HG03060 (cell line): ENCODE measurements around the gene HAUS3.

Experiments
- ATAC-seq: cut with Tn5 transposase; IDR thresholded peaks from one replicate; pipeline ENCODE4 v1.9.1; 2021; ENCODE audit warnings: low read depth, moderate number of reproducible peaks; ENCODE audit not compliant: unreplicated experiment

Gene HAUS3

GRCh38 chr4:2254665-2255500 lies 13.0 kb upstream of the HAUS3 start:
- no peak for ATAC-seq

DNA sequence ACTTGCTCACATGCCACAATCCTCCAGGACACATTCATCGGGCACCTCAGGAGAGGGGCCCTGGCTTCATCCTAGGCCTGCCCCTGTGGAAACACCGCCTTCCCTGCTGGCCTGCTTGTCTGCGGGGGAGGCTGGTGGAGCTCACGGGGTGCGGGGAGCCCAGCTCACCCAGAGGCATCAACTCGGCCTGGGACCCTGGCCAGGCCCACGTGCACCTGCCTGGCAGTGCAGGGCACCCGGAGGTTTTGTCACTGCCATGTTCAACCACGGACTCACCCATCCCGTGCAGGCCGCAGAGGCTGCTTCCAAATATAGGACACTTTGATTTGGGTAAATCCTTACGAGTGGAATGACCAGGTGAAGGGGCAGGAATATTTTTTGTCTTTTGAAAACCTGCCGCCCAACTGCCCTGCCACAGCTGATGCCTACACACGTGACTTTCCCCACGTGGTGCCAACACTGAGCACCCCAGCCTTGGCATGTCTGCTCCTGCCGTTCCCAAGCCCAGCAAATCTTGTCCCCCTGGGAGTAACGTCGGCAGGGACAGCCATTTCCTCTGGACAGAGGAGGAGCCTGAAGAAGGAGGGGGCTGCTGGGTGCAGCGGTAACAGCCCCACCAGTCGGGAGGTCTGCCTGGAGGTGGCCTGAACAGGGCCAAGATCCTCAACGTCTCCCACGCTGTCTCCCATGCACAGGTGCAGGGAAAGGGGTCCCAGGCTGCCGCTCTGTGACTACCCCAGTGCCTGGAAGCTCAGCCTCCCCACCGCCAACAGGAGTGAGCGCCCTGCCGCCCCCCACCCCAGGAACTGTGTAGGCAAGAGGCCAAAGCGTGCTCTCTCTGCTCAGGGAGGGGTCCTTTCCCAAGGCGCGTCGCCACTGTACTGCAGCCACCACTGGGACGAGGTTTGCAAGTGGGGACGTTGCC lies 11.5 kb upstream of the HAUS3 start:
- ATAC-seq, result no peak

GRCh38 chr4:2252530-2253091 lies 10.7 kb upstream of the HAUS3 start:
- ATAC-seq, result no peak

- ATAC-seq, result no peak
These were observed 10.0 kb upstream of the HAUS3 start for GRCh38 chr4:2251795-2252529.

GRCh38 chr4:2251073-2251794 lies 9.3 kb upstream of the HAUS3 start:
- no peak for ATAC-seq

- no peak for ATAC-seq
These were observed 8.6 kb upstream of the HAUS3 start for GRCh38 chr4:2250357-2251072.

- ATAC-seq, result no peak
These were observed 7.8 kb upstream of the HAUS3 start for GRCh38 chr4:2249526-2250356.

GRCh38 chr4:2248821-2249261 lies 6.9 kb upstream of the HAUS3 start:
- no peak for ATAC-seq

DNA sequence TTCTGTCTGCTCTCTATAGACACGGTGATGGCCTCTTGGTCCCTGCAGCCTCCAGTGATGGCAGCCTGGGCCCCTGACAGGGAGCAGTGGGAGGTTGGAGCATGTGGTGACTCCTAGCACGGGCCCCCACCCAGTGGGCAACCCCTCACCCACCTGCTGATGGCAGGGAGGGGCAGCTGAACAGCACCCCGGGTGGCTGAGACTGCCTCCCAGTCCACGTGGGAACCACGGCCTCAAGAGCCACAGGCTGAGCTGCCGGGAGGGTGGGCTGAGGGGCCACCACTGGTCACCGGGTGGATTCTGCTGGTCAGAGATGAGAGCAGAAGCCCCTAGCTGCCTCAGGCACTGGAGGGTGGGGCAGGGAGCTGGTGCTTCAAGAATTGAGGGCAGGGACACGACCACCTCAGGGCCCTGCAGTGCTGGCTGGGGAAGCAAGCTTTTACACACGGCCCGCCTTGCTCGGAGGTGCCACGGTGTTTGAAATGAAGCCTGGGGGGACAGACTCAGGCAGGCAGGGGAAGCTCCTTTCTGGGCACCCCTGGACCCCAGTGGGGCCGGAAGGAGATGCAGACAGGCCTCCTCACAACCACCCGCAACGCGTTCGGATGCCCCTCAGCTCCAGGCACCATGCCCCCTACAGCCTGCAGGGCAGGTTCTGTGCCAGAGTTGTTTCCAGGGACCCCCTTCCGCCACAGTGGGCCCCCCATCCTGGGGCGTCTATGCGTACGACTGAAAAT lies 6.3 kb upstream of the HAUS3 start:
- ATAC-seq, result no peak

DNA sequence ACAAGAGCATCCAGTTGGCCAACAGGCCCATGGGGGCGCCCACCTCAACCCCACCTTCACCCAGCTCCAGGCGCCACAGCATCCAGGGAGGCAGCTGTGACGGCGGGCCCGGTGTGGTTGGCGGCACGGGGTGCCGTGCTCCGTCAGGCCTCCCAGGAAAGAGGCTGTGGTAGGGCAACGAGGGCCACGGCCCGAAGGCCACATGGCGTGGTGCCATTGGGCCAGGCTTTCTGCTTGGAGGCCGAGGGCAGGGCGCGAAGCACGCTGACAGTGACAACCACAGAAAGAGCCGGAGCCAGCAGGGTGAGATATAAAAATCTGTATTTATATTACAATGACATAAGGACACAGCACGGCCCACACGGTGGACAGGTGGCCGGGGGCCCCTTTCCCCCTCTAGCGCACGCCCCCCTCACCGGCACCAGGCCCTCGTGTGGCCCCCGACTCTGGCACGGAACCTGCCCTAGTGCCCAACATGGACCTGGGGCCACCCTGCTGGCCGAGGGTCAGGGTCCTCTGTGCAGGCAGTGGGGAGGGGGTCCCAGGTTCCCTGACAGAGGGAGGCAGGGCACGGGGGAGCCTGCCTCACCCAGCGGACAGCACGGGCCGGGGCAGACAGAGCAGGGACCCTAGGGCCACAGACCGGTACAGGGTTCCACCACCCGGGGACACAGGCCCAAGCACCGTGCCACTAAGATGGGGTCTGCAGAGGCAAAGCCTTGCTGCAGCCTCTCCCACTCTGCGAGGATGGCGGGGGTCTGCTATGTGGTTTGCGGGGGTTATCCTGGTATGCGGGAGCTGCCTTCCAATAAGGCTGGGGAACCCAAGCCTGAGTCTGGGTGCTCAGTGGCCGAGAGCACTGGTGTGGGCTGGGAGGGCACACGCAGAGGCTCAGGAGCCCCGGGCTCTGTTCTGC lies 5.5 kb upstream of the HAUS3 start:
- ATAC-seq, result no peak

GRCh38 chr4:2246384-2247127 lies 4.6 kb upstream of the HAUS3 start:
- no peak for ATAC-seq

DNA sequence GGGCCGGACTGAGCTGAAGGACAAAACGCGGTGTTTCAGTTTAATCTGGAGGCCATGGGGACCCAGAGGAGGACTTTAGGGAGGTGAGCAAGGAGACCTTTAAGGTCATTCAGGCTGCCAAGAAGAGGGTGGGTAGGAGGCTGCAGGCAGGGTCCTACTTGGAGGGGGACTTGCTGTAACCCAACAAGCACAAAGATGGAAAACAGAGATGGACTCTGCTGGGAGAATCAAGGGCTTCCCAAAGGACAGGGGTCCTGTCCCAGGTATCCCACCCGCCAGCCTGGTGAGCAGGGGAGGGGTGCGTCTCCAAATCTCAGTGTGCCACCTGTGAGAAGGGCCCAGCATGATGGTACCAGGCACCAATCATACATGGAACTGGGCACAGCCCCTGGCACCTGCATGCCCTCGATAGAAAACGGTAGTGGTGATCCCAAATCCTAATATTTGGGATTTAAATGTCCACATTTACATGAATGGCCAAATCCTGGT lies 3.9 kb upstream of the HAUS3 start:
- no peak for ATAC-seq

DNA sequence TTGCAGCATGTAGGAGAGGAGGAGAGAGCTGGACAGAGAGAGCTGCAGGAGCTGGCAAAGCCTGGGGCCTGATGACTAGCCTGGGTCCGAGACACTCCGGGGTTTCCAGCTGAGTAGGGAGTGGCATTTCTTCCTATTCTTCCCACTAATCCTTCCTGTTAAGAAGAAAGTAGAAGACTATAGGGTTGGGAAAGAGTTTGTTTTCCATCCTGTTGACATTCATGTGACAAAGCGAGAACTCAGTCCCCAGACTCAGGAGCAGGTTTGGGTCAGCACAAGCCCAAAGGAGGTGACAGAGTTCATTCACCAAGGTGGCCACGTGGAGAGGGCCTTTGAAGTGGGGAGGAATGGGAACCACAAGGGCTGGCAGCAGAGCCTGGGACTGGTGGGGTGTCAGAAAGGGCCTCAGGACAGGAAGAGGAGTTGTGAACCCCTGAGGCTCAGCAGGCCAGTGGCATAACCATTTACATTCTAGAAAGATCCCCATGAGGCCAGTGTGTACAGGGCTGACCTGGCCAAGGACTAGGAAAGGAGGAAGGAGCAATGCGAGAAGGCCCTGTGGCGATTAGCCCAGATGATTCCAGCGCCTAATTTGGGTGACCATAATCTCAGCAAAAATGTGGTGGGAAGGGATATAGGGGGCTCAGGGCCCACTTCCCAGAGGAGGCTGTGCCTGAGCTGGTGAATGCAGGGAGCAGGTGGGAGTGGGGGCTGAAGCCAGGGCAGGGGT lies 3.3 kb upstream of the HAUS3 start:
- no peak for ATAC-seq

DNA sequence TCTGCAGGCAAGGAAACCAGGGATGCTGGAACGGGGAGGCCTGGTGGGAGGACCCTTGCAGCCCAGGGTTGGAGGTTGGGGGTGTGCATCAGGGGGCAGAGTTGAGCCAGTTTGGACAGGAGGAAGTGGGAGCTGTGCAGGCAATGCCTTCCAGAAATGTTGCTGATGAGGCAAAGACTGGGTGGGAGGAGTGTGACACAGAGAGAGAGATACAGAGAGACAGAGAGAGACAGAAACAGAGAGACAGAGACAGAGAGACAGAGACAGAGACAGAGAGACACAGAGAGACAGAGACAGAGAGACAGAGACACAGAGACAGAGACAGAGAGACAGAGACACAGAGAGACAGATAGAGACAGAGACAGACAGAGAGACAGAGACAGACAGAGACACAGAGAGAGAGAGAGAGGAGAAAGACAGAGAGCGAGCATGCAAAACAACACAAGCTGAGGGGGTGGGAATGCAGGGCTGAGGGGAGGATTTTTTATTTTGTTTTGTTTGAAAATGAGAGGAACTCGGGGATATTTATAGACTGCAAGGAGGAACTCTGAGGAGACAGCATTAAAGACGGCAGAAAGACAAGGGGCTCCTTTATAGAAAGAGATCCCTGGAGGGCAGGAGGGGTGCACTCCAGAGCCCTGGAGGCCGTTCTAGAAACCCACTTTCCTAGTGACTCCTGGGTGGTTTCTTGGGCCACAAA lies 1.9 kb upstream of the HAUS3 start:
- ATAC-seq, result no peak

GRCh38 chr4:2241003-2241402 lies 918 bp downstream of the HAUS3 start:
- ATAC-seq, result no peak
